Activated CD4-positive, alpha-beta T cell treated with anti-CD3 and anti-CD28 coated beads, Interleukin-2, amount 50 U/mL, for 4 hours (primary cell): ENCODE results near the gene MRPL24.

Source experiments
- DNase-seq, 2 experiments: peaks; one replicate each; pipeline ENCODE4 v3.0.0-alpha.2; 2020

The MRPL24 gene

GRCh38 chr1:156742801-156743200, 1.9 kb upstream of the MRPL24 start:
- no peak for DNase-seq

- DNase-seq: no peak
Measured at GRCh38 chr1:156742017-156742416, 1.1 kb upstream of the MRPL24 start.

DNA sequence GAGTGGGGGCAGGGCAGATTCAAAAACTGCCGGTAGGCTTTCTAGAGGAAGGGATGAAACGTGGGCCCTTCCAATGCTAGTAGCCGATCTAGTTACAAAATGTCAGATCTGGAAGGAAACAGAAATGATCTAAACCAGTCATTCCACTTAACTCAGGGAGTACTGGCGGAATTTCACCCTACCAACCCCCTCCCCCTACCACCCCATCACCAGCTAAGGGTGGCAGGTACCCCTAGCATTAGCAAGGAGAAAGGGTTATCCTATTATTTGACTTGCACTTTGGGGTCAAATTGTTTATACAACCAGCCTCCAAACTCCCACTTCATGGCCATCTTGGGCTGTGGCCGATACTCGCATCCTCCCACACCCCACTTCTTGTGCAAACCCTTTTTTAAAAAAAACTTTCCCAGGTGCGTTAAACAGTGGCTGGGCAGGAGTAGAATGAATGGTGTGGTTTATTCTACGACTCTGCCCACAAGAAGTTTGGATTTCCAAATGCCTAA, 644 bp upstream of the MRPL24 start:
- no peak for DNase-seq

DNA sequence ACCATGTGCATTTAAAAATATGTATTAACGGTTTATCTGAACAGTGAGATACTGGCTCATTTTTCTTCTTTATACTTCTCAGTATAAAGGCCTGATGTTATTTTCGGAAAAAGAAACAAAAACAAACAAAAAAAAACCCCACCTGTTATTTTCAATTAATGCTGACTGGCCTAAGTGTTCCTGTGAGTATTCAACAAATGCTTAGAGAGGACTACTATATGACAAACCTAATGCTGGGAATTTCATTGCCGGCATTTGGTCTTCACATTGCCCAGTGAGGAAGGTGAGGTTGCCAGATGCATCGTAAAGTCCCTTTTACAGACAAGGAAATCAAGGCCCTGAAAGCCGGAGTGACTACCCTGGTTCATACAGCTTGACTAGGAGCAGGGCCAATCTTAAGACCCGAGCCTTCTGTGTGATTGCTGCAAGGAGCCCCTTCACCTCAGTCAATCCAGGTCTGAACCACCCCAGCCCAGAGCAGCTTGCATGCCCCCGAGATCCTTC, 599 bp downstream of the MRPL24 start:
- DNase-seq: no peak

- no peak for DNase-seq
Measured at GRCh38 chr1:156738916-156739315, 2.0 kb downstream of the MRPL24 start.

DNA sequence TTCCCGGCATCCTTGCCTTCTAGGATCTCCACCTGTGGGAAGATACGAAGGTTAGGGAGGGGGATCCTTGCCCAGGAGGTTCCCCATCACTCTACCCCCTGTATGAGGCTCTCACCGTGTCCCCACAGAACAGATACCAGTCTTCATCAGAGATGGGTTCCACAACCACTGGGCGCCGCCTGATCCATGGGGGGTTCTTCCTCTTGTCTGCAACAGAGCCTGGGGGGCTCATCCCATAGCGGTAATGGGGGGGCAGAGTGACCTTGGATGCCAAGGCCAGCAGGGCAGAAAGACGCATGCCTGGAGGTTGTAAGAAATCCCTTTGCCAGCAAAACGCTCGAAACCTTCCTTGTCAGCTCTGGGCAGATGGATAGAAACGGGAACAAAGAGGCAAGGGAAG, 2.5 kb downstream of the MRPL24 start:
- DNase-seq: no peak

GRCh38 chr1:156733989-156734584, 6.8 kb downstream of the MRPL24 start:
- DNase-seq: no peak

DNA sequence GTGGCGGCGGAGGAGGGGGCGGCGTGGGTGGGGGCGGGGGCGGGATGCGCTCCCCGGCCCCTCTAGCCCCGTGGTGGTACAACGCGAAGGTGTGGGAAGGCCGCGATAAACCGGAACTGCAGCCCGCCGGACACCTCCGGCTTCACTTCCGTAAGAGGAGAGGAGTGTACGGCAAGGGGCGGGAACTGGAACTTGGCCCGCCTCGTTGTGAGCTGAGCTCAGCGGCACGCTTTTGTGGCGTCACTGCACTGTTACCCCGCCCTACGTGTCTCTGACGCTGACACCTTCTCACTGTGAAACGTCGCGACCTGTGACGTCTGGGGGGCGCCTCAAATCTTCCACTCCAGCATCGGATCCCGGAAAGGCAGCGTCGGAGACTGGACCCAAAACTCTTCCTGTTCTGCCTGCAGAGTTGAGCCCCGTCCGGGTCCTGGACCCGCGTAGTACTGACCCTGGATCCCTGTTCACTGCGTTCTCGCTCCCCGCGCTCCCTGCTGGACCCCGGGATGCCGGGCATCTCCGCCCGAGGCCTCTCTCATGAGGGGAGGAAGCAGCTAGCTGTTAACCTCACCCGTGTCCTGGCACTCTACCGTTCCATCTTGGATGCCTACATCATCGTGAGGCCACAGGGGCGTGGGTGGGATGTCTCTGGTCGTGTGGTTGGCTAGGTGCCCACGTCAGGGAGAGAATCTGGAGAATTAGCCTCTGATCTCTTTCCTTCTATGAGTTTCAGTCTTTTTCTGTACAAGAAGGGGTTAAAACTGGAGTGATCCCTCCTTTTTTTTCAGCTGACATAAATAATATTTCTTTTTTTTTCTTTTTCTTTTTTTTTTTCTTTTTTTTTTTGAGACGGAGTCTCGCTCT, 12.1 kb downstream of the MRPL24 start, which contains the start of gene ISG20L2:
ISG20L2 (minus strand) TSS at position 168 of the 864 bp plus-strand sequence. CDS start 1,114 bp downstream, outside the sequence.
- DNase-seq: peak; percentile 93 to 95

GRCh38 chr1:156727926-156728598, 12.8 kb downstream of the MRPL24 start, which contains the start of gene METTL25B:
Gene METTL25B, plus strand, starts transcription at chr1:156728469. Its CDS starts 636 bp downstream, at chr1:156729105.
- peak in 1 of 2 experiments; percentile 45 for DNase-seq

DNA sequence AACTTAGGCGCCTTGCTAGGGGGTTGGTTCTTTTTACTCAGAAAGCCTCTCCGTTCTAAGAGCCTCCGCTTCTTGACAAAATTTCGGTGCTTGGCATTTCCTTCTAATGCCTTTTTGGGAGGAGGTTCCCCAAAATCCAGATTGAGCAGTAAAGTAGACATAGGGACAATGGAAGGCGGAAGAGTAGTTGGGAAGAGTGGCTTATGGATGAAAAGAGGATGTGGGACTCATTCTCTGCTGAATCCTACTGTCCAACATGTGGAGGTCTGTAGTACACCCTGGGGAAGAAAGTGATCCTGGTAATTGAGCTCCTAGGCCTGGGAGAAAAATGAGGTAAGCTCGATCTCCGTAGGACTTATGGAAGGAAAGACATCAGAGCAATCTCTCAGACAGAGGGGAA, 13.4 kb downstream of the MRPL24 start:
- no peak for DNase-seq

DNA sequence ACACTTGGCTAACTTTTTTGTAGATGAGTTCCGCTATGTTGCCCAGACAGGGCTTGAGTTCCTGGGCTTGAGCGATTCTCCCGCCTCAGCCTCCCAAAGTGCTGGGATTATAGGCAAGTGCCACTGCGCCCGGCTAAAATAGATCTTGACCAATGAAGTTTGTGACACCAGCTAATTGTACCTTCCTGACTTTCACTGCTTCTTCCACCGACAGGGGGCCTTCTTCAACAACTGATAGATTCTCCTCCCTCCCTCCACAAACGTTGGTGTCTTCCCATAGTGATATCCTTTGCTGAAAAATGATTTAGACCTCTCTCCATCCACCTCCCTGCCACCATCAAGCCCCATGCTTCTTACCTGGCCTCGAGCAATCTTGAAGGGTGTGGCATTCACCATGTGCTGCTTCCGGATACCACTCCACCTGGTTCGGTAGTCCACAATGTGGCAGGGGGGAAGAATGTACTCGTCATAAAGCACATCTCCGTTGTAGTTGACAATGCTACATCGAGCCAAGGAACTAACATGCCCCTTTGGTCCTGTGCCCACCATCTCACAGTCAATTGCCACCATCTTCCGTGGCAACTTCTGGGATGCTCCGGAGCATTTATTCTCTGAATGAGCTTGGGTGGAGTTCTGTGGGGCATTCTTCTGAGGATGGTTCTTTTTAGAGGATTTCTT, 14.2 kb downstream of the MRPL24 start:
- peak; percentile 34 to 43 for DNase-seq

DNA sequence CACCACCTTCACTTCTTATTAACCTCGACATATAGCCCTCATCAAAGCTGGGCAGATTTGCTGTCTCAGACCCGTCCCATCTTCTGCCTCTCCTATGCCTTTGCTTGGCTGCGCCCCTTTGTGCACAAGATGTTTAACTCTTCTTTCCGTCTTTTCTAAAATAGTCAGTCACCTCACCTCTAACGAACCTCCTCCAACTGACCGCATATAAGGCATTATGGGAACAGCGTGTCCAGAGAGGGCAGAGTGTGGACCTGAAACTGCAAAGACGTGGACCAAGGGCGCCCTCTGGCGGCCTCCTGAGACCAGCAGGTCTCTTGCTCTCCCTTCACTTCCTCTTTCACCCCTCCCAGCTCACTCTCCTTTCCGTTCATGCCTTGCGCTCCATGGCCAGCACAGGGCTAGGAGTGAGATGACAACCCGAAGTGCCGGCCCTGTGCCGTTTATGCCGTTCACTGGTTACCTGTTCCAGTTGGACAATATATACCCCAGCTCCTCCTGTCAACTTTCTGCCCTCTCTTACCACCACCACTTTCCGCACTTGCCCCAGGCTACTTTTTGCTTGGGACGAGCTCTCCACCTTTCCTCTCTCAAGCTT, 15.1 kb downstream of the MRPL24 start:
- peak; percentile 71 to 73 for DNase-seq

DNA sequence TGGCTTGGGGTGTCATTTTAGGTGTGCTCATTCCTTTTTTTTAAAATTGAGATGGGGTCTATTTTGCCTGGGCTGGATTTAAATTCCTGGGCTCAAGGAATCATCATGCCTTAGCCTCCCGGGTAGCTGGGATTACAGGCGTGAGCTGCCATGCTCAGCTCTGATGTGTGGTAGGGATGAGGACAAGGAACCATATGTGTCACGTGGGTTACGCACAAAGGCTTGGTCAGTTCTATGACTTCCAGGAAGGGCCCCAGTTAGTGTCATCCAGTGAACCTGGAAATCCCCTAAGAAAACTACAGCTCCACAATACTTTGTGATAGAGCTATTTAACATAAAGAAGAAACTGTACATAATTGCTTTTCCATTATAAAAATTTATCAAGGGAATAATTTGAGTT, 19.4 kb downstream of the MRPL24 start:
- no peak for DNase-seq

DNA sequence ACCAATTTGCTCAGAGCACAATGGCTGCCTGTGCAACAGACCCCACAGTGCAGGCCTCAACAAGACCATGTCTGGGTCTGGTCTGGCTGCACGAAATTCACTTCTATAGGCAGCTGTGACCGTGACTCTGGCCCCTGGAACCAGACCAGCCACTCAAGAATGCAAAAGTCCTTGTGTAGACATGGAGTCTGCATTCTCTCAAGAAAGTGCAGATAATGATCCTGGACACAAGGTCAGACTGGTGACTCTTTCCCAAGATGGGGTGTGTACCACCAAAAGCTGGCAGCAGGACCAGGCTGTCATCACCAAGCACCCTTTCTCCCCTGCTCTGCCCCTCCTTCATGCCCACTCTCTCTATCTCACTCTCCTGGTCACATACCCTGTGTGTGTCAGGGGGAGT, 19.8 kb downstream of the MRPL24 start:
- DNase-seq: no peak

GRCh38 chr1:156717351-156717750, 23.5 kb downstream of the MRPL24 start:
- no peak for DNase-seq

DNA sequence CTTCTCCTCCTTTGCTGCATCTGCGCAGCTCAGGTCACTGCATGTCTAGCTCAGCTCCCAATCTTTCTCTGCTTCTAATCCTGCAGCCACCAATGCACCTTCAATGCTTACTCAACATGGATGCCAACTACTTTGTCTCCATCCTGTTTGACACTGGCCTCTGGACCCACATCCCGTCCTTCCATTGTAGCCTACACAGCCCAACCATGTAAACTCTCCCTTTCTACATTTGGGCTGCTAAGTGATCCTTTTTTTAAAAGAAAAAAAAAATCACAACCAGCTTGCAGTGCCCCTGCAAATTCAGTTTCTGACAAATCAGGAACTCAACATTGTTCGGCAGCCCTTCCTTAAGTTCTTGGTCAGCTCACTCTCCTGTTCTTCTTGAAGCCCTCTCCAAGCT, 26.1 kb downstream of the MRPL24 start:
- DNase-seq: no peak

DNA sequence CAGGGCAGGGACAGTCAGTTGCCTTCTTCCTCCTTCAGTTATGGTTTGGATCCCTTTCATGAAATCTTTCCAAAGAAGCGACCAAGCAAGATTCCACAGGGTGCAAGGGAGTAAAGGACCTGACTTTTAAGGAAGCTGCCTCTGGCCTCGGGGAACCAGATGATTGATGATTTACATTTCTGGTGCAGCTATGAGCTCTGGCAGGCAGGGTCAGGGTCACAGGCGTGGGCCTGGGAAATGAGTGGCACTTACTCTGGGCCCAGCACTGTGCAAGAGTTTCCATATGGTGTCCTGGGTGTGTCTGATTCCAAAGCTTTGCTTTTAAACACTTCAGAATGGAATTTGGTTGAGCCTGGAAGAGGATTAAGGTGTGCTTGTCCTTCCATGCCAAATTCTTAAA, 28.3 kb downstream of the MRPL24 start:
- DNase-seq: no peak

- no peak for DNase-seq
Measured at GRCh38 chr1:156711011-156711817, 29.7 kb downstream of the MRPL24 start.

DNA sequence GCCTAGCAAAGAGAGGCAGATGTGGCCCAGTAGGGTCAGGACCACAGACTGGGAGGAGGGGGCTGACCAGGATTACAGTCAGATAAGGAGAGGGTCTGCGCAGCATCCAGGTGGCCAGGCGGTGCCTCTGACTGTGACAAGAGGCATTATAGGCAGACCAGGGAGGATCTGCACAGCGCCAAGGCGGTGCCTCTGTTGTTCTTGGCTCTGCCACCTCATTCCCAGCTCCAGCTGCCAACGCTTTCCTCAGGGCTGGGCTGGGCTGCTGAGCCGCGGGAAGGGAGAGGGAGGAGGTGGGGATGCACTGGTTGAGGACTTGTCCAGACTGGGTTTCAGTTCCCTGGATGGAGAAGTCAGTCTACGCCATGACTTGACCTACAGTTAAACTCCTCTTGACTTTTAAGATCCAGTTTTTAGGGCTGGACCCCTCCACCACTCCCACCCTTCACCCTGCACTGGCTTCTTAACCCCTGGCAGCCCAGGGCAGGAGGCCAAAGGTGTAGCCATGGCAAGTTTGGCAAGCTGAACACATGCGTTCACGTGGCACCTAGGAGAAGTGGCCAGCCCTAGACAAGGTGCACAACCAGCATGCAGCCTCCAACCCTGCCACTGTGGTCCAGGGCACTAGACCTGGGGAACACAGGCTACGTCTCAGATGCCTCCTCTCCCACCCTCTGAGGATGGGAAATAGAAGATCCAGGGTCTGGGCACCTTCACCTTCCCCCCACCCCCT, 31.0 kb downstream of the MRPL24 start:
- no peak for DNase-seq

DNA sequence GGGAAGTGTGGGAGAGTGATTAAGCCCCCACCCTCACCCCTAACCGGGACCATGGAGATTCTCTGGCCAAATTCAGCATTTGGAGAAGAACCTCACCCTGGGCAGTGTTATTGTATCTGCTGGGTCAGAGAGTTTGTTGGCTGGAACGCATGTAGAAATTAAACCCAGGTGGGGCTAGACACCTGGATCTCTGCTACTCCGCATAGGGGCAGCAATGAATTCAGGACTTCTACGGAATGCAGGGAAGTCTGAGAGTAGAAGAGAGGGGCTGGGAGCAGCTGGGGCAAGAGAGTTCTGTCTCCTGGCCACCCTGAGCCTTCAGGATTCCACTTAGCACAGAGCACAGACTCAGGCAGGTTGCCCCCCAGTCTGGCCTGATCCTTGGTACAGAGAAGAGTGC, 31.9 kb downstream of the MRPL24 start:
- no peak for DNase-seq

DNA sequence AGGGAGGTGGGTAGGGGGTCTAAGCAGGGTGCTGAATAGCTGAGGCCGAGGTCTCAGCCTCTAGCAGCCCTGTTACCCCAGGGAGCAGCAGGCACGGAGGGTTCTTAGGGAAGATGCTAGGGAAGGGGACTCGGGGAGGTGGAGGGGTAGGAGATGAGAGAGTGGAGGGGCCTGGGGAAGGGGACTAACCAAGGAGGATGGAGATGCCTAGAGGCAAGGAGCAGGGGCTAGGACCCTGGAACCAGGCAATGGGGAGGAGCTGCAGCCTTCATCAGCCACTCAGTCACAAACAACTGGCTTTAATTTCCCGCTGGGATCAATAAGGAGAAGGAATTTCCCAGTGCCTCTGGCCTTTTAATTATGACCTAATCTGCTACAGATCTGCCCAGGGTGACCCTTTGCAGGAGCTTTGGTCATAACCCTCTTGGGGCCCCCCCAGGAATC, 32.6 kb downstream of the MRPL24 start:
- DNase-seq: no peak
